A549 (cell line): ENCODE data around the gene ZBTB4. TPM values are rescaled to one million over a fixed set of nuclear protein-coding genes. Genes with fewer than 3 reads are reported as not detected.
A peak's percentile ranks its signal among the peaks of the same experiment; 100 is the strongest.

Experiments used
- ATAC-seq, 2 experiments: fragments of 200-7000 bp in 1 of 2; fragments of >200 bp in 1 of 2; cut with Nextera tagmentation in 1 of 2; cut with Tn5 transposase in 1 of 2; 3 replicates each; pipeline versions ENCODE4 v1.8.0 to v1.9.1; 2018 to 2020; ENCODE audit warnings: mild to moderate bottlenecking in 1 of 2, moderate library complexity in 1 of 2
- CTCF ChIA-PET: fragments of 300-600 bp; sonication (Branson Sonifier 250); formaldehyde crosslinking; extraction: SDS; loops from one replicate; lab custom pipeline; 2021; ENCODE audit warnings: antibody characterized with exemption, inconsistent platforms; lab: Yijun Ruan, JAX
- POLR2A ChIA-PET: fragments of 350-600 bp; formaldehyde crosslinking; extraction: SDS; loops from one replicate; lab custom pipeline; 2021; ENCODE audit warnings: antibody characterized with exemption, inconsistent platforms; lab: Yijun Ruan, JAX
- DNase-seq, 2 experiments: peaks; one replicate each; pipeline versions ENCODE4 v3.0.0 to v3.0.0-alpha.2; 2011 to 2016; ENCODE audit warnings: low read depth in 1 of 2, low spot score in 1 of 2
- FAIRE-seq: peaks from 2 replicates; lab custom pipeline; 2011; peaks lifted over from hg19 to GRCh38; lab: Jason Lieb, UNC
- H3K27ac ChIP-seq, 2 experiments: fragments of >200 bp; sonication (Bioruptor Twin); formaldehyde crosslinking; 3 replicates each; pipeline ENCODE4 v1.5.1; 2016 to 2017
- H3K4me1 ChIP-seq: fragments of >200 bp; sonication (Bioruptor Twin); formaldehyde crosslinking; 3 replicates; pipeline ENCODE4 v1.6.1; 2016
- H3K4me2 ChIP-seq: fragments of >200 bp; sonication (Bioruptor Twin); formaldehyde crosslinking; 3 replicates; pipeline ENCODE4 v1.6.1; 2016
- H3K4me3 ChIP-seq: fragments of >200 bp; sonication (Bioruptor Twin); formaldehyde crosslinking; 3 replicates; pipeline ENCODE4 v1.5.1; 2016
- H3K9me3 ChIP-seq: fragments of >200 bp; sonication (Bioruptor Twin); formaldehyde crosslinking; 3 replicates; pipeline ENCODE4 v1.6.1; 2016
- BHLHE40 ChIP-seq: IDR thresholded peaks from 2 replicates; pipeline ENCODE4 v1.6.1; 2012; ENCODE audit warnings: low read depth, low read length, inconsistent platforms
- CBX8 ChIP-seq: fragments of 200-600 bp; sonication (generic); IDR thresholded peaks from 2 replicates; pipeline ENCODE4 v1.6.1; 2016
- CEBPB ChIP-seq, 2 experiments: fragments of >200 bp in 1 of 2; sonication (Bioruptor Twin) in 1 of 2; formaldehyde crosslinking in 1 of 2; IDR thresholded peaks; 2 replicates each; pipeline ENCODE4 v1.6.1; 2012 to 2016
- CHD2 ChIP-seq: fragments of 150-350 bp; IDR thresholded peaks from 2 replicates; pipeline ENCODE4 v1.6.1; 2014; ENCODE audit warnings: low read length; ENCODE audit not compliant: partially characterized antibody
- EHMT2 ChIP-seq: fragments of 200-600 bp; sonication (generic); IDR thresholded peaks from 2 replicates; pipeline ENCODE4 v1.6.1; 2016; ENCODE audit warnings: antibody characterized with exemption, low read depth, mild to moderate bottlenecking, moderate library complexity
- EP300 ChIP-seq, 2 experiments: fragments of >200 bp; sonication (Bioruptor Twin); formaldehyde crosslinking; IDR thresholded peaks; 2 replicates in 1 of 2; 3 replicates in 1 of 2; pipeline ENCODE4 v1.6.1; 2016 to 2017
- ESRRA ChIP-seq: fragments of 150-350 bp; IDR thresholded peaks from 2 replicates; pipeline ENCODE4 v1.6.1; 2014; ENCODE audit warnings: mild to moderate bottlenecking, low read length, borderline replicate concordance
- FOSB ChIP-seq: fragments of 250-450 bp; sonication (Bioruptor Pico); IDR thresholded peaks from 2 replicates; pipeline ENCODE4 v1.5.0; 2020; ENCODE audit warnings: mild to moderate bottlenecking, moderate library complexity
- HDAC2 ChIP-seq: fragments of 200-600 bp; sonication (generic); IDR thresholded peaks from 2 replicates; pipeline ENCODE4 v1.6.1; 2016
- HOXA7 ChIP-seq: fragments of 250-450 bp; sonication (Bioruptor Pico); IDR thresholded peaks from 2 replicates; pipeline ENCODE4 v1.5.0; 2020; ENCODE audit warnings: mild to moderate bottlenecking, moderate library complexity
- JUNB ChIP-seq: fragments of >200 bp; sonication (Bioruptor Twin); formaldehyde crosslinking; IDR thresholded peaks from 2 replicates; pipeline ENCODE4 v1.6.1; 2016
- KDM1A ChIP-seq: fragments of 200-600 bp; sonication (generic); IDR thresholded peaks from 2 replicates; pipeline ENCODE4 v1.6.1; 2016; ENCODE audit warnings: low read depth, mild to moderate bottlenecking
- MAFK ChIP-seq: fragments of 450-650 bp; IDR thresholded peaks from 2 replicates; pipeline ENCODE4 v1.6.1; 2014; ENCODE audit not compliant: partially characterized antibody
- MAZ ChIP-seq: fragments of 150-350 bp; IDR thresholded peaks from 2 replicates; pipeline ENCODE4 v1.6.1; 2014; ENCODE audit warnings: antibody characterized with exemption, low read depth, low read length, borderline replicate concordance
- NFE2L2 ChIP-seq: fragments of 150-350 bp; conservative IDR thresholded peaks from 2 replicates; pipeline ENCODE4 v1.6.1; 2014; ENCODE audit warnings: low read length
- NPAS2 ChIP-seq: fragments of 250-450 bp; sonication (Bioruptor Pico); IDR thresholded peaks from 2 replicates; pipeline ENCODE4 v1.8.0; 2022; ENCODE audit warnings: mild to moderate bottlenecking, moderate library complexity, borderline replicate concordance
- NR3C1 ChIP-seq: fragments of >200 bp; sonication (Bioruptor Twin); formaldehyde crosslinking; IDR thresholded peaks from 3 replicates; pipeline ENCODE4 v1.6.1; 2017
- PHF8 ChIP-seq: fragments of 200-600 bp; sonication (generic); IDR thresholded peaks from 2 replicates; pipeline ENCODE4 v1.6.1; 2016; ENCODE audit warnings: low read depth, mild to moderate bottlenecking, antibody characterized with exemption, moderate library complexity, borderline replicate concordance
- RAD21 ChIP-seq, 2 experiments: fragments of >200 bp in 1 of 2; sonication (Bioruptor Twin) in 1 of 2; formaldehyde crosslinking in 1 of 2; IDR thresholded peaks in 1 of 2; conservative IDR thresholded peaks in 1 of 2; 2 replicates in 1 of 2; 3 replicates in 1 of 2; pipeline ENCODE4 v1.6.1; 2012 to 2018; ENCODE audit warnings: inconsistent platforms in 1 of 2
- RNF2 ChIP-seq: fragments of 200-600 bp; sonication (generic); IDR thresholded peaks from 2 replicates; pipeline ENCODE4 v1.6.1; 2016; ENCODE audit warnings: low read depth, mild to moderate bottlenecking, antibody characterized with exemption, moderate library complexity, borderline replicate concordance
- SMC3 ChIP-seq: fragments of >200 bp; sonication (Bioruptor Twin); formaldehyde crosslinking; IDR thresholded peaks from 3 replicates; pipeline ENCODE4 v1.6.1; 2018; ENCODE audit warnings: inconsistent platforms
- ZC3H11A ChIP-seq: fragments of 450-650 bp; IDR thresholded peaks from 2 replicates; pipeline ENCODE4 v1.6.1; 2014; ENCODE audit warnings: antibody characterized with exemption, mild to moderate bottlenecking
- WGBS: methylation state at CpG from one replicate; pipeline ENCODE4 v1.1.6; 2017; ENCODE audit errors: missing lambda C conversion rate; 5-methylcytosine and 5-hydroxymethylcytosine counted together
- polyA plus RNA-seq, 4 experiments: library from polyadenylated mRNA; depleted of rRNA in 3 of 4; stranded (reverse); fragments of >200 nt; fragmentation: RNase III in 1 of 4; extraction: RNeasy Plus Mini Kit Qiagen cat#74134 plus additional on column Dnase treatment in 1 of 4; gene quantifications; 2 replicates in 3 of 4; 3 replicates in 1 of 4; pipeline ENCODE4 v1.2.3, GENCODE V29; 2011 to 2017
- TF ChIP-seq, protein P1 (sequence below): fragments of 450-650 bp; IDR thresholded peaks from 2 replicates; pipeline ENCODE4 v1.6.1; 2014; ENCODE audit warnings: antibody characterized with exemption
- TF ChIP-seq, protein P2 (sequence below): fragments of >200 bp; sonication (Bioruptor Twin); formaldehyde crosslinking; IDR thresholded peaks from 3 replicates; pipeline ENCODE4 v1.6.1; 2016
- TF ChIP-seq, protein P3 (sequence below): fragments of >200 bp; sonication (Bioruptor Twin); formaldehyde crosslinking; IDR thresholded peaks from 2 replicates; pipeline ENCODE4 v1.6.1; 2016
- TF ChIP-seq, protein P4 (sequence below): IDR thresholded peaks from 2 replicates; pipeline ENCODE4 v1.6.1; 2012
- TF ChIP-seq, protein P5 (sequence below): fragments of 250-450 bp; sonication (Bioruptor Pico); IDR thresholded peaks from 2 replicates; pipeline ENCODE4 v1.5.0; 2021; ENCODE audit warnings: mild to moderate bottlenecking, moderate library complexity, borderline replicate concordance

The ZBTB4 gene
- polyA plus RNA-seq, 2 of the 4 experiments (the other 2 are of a cell fraction): 14.4 to 28.2 TPM

DNA sequence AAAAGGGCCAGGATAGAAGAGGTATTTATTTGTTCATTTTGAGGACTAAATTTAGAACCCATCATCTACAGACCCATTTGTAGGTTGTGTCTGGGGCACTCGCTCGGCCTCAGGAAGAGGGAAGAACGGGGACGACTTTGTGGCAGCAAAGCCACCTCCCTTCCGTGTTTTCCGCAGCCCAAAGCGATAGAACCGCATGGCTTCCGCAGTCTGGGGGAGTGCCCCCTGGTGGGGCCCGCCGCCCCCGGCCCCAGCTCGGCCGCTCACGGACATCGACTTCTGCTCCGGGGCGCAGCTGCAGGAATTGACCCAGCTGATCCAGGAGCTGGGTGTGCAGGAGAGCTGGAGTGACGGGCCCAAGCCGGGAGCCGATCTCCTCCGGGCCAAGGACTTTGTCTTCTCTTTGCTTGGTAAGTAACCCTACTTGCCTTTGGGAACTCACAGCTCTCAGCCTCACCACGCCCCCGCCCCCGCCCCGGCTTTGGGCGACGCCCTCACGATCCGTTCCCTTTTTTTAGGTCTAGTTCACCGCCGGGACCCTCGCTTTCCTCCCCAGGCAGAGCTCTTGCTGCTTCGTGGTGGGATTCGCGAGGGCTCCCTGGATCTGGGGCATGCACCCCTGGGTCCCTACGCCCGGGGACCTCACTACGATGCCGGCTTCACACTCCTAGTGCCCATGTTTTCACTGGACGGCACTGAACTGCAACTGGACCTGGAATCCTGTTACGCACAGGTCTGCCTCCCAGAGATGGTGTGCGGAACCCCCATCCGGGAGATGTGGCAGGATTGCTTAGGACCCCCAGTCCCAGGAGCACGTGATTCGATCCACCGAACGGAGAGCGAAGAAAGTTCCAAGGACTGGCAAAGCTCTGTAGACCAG, 43.5 kb downstream of the ZBTB4 start:
- Histone ChIP-seq H3K4me2 (peak overlapping the region; percentile 86), H3K4me3 (peak overlapping the region; percentile 55), H3K27ac (peak overlapping the region; percentile 62 to 85), H3K9me3 (no peaks in the 10 kb centered on the region), H3K4me1 (peaks cover 30% of the 10 kb centered on the region)
- ChIA-PET CTCF (interaction anchor here (0.8 to 17.0 kb wide), 48 partner anchors 11 to 484 kb away, joined by 3 to 342 read pairs (median 9); partner anchors contain the start of genes CHRNB1, KCTD11, PLSCR3 and SENP3), POLR2A (interaction anchor here (0.9 to 3.0 kb wide), 14 partner anchors 8 to 252 kb away, joined by 3 to 31 read pairs (median 4); partner anchors contain the start of genes MPDU1, PLSCR3, POLR2A and SLC35G6)
- no peak for TF ChIP-seq NR3C1
- no peak for TF ChIP-seq CHD2
- no peak for TF ChIP-seq EP300 (IDR thresholded peaks at IDR 0.05)
- TF ChIP-seq NFE2L2: no peak
- no peak for TF ChIP-seq ESRRA
- TF ChIP-seq, protein P1, sequence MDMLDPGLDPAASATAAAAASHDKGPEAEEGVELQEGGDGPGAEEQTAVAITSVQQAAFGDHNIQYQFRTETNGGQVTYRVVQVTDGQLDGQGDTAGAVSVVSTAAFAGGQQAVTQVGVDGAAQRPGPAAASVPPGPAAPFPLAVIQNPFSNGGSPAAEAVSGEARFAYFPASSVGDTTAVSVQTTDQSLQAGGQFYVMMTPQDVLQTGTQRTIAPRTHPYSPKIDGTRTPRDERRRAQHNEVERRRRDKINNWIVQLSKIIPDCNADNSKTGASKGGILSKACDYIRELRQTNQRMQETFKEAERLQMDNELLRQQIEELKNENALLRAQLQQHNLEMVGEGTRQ: no peak
- TF ChIP-seq PHF8: 0 out of 2 replicates have a peak, but pooled peaks have one; percentile 19
- no peak for TF ChIP-seq CEBPB (IDR thresholded peaks at IDR 0.05)
- TF ChIP-seq HOXA7 (CRISPR knock-in tag): no peak
- TF ChIP-seq RNF2: peak; percentile 64; the same call in 1 of the 2 replicates
- FAIRE-seq: no peak
- peak; percentile 37 to 48 for ATAC-seq
- 33% methylated on average over 40 of the region's 49 CpGs for WGBS
- DNase-seq: peak; percentile 59 to 65

DNA sequence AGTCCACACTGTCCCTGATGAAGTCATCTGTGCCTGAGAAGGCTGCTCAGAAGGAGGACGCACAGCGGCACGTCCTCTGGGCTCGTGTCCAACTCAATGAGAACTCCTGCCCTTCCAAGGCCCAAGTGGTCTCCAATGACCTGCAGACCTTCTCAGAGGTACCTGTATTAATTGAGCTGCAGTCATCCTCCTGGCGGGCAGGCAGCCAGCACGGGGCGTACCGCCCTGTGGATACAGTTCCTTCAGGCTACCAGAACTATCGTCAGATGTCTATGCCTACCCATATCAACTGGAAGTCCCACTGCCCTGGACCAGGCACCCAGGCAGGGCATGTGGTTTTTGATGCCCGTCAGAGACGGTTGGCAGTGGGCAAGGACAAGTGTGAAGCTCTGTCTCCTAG, 47.1 kb downstream of the ZBTB4 start:
- DNase-seq (no peak), FAIRE-seq (no peak), ATAC-seq (no peak)
- WGBS: 88% methylated on average over 11 of the region's 11 CpGs
- Histone ChIP-seq H3K4me1 (peaks cover 11% of the 10 kb centered on the region), H3K4me3 (no peak overlapping the region), H3K4me2 (no peak overlapping the region), H3K9me3 (no peaks in the 10 kb centered on the region), H3K27ac (no peak overlapping the region)
- ChIA-PET POLR2A (no interaction called here), CTCF (interaction anchor here (0.8 to 17.0 kb wide), 10 partner anchors 12 to 255 kb away, joined by 3 to 232 read pairs (median 4); partner anchors contain the start of genes KCTD11, SOX15, SPEM1 and TMEM95)
- TF ChIP-seq SMC3 (no peak), NPAS2 (CRISPR knock-in tag) (no peak), MAZ (no peak), EHMT2 (no peak), ZC3H11A (no peak), BHLHE40 (no peak)
- TF ChIP-seq, protein P2, sequence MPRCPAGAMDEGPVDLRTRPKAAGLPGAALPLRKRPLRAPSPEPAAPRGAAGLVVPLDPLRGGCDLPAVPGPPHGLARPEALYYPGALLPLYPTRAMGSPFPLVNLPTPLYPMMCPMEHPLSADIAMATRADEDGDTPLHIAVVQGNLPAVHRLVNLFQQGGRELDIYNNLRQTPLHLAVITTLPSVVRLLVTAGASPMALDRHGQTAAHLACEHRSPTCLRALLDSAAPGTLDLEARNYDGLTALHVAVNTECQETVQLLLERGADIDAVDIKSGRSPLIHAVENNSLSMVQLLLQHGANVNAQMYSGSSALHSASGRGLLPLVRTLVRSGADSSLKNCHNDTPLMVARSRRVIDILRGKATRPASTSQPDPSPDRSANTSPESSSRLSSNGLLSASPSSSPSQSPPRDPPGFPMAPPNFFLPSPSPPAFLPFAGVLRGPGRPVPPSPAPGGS: no peak
- TF ChIP-seq, protein P3, sequence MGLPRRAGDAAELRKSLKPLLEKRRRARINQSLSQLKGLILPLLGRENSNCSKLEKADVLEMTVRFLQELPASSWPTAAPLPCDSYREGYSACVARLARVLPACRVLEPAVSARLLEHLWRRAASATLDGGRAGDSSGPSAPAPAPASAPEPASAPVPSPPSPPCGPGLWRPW: no peak

DNA sequence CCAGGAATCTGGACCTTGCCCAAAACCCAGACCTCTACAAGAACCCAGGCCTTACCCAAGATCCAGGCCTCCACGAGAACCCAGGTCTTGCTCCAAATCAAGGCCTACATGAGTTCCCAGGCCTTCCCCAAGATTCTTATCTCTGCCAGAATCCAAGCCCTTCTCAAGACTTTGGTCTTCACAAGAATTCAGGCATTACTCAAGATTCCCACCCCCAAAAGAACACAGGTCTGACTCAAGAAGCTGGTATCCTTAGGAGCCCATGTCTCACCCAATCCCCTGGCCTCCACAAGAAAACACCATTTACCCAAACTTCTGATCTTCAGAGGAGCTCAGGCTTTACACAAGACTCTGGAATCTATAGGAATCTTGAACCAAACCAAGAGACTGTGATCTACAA, 48.2 kb downstream of the ZBTB4 start:
- POLR2A ChIA-PET: no interaction called here
- TF ChIP-seq JUNB (no peak), KDM1A (no peak), FOSB (CRISPR knock-in tag) (no peak), EP300 (IDR thresholded peaks at IDR 0.05) (no peak), HDAC2 (no peak), SMC3 (no peak), NR3C1 (no peak), EHMT2 (no peak), MAFK (no peak), CBX8 (no peak), BHLHE40 (no peak), RAD21 (conservative IDR thresholded peaks at IDR 0.05 in 1 of 2, IDR thresholded peaks at IDR 0.05 in 1 of 2) (no peak)
- TF ChIP-seq, protein P4, sequence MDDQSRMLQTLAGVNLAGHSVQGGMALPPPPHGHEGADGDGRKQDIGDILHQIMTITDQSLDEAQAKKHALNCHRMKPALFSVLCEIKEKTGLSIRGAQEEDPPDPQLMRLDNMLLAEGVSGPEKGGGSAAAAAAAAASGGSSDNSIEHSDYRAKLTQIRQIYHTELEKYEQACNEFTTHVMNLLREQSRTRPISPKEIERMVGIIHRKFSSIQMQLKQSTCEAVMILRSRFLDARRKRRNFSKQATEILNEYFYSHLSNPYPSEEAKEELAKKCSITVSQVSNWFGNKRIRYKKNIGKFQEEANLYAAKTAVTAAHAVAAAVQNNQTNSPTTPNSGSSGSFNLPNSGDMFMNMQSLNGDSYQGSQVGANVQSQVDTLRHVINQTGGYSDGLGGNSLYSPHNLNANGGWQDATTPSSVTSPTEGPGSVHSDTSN: no peak
- TF ChIP-seq, protein P3: no peak
- TF ChIP-seq, protein P5, sequence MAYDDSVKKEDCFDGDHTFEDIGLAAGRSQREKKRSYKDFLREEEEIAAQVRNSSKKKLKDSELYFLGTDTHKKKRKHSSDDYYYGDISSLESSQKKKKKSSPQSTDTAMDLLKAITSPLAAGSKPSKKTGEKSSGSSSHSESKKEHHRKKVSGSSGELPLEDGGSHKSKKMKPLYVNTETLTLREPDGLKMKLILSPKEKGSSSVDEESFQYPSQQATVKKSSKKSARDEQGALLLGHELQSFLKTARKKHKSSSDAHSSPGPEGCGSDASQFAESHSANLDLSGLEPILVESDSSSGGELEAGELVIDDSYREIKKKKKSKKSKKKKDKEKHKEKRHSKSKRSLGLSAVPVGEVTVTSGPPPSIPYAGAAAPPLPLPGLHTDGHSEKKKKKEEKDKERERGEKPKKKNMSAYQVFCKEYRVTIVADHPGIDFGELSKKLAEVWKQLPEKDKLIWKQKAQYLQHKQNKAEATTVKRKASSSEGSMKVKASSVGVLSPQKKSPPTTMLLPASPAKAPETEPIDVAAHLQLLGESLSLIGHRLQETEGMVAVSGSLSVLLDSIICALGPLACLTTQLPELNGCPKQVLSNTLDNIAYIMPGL (CRISPR knock-in tag): no peak

More for the DNA sequence above, 48.2 kb downstream of the ZBTB4 start:
- no peak for FAIRE-seq
- H3K4me1 ChIP-seq: peaks cover 3% of the 10 kb centered on the region
- no peak overlapping the region for H3K4me3 ChIP-seq
- no peak overlapping the region for H3K4me2 ChIP-seq
- no peak for DNase-seq
- no peak overlapping the region for H3K27ac ChIP-seq
- no peak for ATAC-seq
- CTCF ChIA-PET: interaction anchor here (0.7 to 17.0 kb wide), 6 partner anchors 10 to 129 kb away, joined by 3 to 232 read pairs (median 6); partner anchors contain the start of genes KCTD11, SPEM1 and TMEM95
- WGBS: 62% methylated on average over 1 of the region's 1 CpG
- H3K9me3 ChIP-seq: no peaks in the 10 kb centered on the region
